ENCODE measurements around the gene USP48. TPM values are rescaled to one million over a fixed set of nuclear protein-coding genes. Genes with fewer than 3 reads are reported as not detected.

USP48 gene
- total and polyA plus RNA-seq, 10 of the 15 experiments (the other 5 are each of a cell fraction or from before 2014, with no cell fraction given): 21.2 to 115 (median 75.5) TPM

DNA sequence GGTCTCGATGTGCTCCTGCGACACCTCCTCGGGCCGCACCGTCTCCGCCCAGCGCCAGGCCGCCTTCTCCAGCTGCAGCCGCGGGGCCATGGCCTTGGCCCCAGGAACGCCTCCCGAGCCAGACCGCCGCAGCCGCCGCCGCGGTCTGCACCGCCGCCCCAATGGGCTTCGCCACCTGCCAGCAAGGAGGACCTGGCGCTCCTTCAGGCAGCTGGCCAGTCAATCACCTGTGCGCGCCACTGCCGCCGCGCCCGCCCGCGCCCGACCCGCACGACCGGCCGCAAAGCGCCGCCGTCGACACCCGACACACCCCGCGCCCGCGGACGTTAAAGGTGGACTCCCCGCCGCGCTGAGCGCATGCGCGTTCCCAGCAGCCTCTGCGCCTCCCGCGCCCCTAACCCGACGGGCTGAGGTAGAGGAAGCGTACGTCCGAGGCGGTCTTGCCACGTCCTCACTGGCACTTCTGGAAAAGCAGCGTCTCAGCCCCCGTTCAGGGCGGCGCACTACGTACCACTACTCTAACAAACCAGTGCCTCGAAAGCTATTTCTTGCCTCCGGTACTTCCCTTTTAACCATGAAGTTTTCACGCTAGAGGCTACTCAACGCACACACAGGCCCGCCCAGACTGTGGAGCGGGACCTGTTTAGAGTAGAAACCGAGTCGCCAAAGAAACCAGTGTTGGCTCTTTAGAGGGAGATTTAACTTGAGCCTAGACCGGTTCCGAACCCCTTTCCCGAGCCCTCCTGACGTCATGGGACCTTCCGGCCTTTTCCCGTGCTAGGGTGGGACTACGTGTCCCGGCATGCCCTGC is at the start of gene USP48 (continued):
- TF ChIP-seq, protein P1, sequence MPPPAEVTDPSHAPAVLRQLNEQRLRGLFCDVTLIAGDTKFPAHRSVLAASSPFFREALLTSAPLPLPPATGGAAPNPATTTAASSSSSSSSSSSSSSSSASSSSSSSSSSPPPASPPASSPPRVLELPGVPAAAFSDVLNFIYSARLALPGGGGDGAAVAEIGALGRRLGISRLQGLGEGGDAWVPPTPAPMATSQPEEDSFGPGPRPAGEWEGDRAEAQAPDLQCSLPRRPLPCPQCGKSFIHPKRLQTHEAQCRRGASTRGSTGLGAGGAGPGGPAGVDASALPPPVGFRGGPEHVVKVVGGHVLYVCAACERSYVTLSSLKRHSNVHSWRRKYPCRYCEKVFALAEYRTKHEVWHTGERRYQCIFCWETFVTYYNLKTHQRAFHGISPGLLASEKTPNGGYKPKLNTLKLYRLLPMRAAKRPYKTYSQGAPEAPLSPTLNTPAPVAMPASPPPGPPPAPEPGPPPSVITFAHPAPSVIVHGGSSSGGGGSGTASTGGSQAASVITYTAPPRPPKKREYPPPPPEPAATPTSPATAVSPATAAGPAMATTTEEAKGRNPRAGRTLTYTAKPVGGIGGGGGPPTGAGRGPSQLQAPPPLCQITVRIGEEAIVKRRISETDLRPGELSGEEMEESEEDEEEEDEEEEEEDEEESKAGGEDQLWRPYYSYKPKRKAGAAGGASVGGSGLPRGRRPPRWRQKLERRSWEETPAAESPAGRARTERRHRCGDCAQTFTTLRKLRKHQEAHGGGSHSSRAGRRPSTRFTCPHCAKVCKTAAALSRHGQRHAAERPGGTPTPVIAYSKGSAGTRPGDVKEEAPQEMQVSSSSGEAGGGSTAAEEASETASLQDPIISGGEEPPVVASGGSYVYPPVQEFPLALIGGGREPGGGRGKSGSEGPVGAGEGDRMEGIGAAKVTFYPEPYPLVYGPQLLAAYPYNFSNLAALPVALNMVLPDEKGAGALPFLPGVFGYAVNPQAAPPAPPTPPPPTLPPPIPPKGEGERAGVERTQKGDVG (CRISPR knock-in tag; IDR thresholded peaks at IDR 0.05): no peak; the same call in 1 of the 2 replicates
- TF ChIP-seq GATAD2B (conservative IDR thresholded peaks at IDR 0.05; ENCODE audit: low read depth) (peak; percentile 89; the same call in 1 of the 2 replicates), NBN (IDR thresholded peaks at IDR 0.05) (peak; percentile 97), NR2C1 (IDR thresholded peaks at IDR 0.05) (peak; percentile 29; the same call in 1 of the 2 replicates), RFX5 (IDR thresholded peaks at IDR 0.05; ENCODE audit: low read depth, low read length) (peak; percentile 42; the same call in 1 of the 2 replicates), CBFB (IDR thresholded peaks at IDR 0.05; ENCODE audit: low read depth) (peak; percentile 74), ESRRA (IDR thresholded peaks at IDR 0.05; ENCODE audit: low read length) (no peak), BCL11A (IDR thresholded peaks at IDR 0.05; ENCODE audit: low read depth, low read length) (no peak), EED (IDR thresholded peaks at IDR 0.05; ENCODE audit: low read depth) (no peak), CHD4 (IDR thresholded peaks at IDR 0.05) (no peak), SMARCA5 (IDR thresholded peaks at IDR 0.05) (0 out of 2 replicates have a peak, but pooled peaks have one; percentile 40), TCF7 (IDR thresholded peaks at IDR 0.05; ENCODE audit: borderline replicate concordance) (no peak)
- TF ChIP-seq, protein P2, sequence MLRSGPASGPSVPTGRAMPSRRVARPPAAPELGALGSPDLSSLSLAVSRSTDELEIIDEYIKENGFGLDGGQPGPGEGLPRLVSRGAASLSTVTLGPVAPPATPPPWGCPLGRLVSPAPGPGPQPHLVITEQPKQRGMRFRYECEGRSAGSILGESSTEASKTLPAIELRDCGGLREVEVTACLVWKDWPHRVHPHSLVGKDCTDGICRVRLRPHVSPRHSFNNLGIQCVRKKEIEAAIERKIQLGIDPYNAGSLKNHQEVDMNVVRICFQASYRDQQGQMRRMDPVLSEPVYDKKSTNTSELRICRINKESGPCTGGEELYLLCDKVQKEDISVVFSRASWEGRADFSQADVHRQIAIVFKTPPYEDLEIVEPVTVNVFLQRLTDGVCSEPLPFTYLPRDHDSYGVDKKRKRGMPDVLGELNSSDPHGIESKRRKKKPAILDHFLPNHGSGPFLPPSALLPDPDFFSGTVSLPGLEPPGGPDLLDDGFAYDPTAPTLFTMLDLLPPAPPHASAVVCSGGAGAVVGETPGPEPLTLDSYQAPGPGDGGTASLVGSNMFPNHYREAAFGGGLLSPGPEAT (IDR thresholded peaks at IDR 0.05; ENCODE audit: low read depth): peak; percentile 81
- TF ChIP-seq, protein P3, sequence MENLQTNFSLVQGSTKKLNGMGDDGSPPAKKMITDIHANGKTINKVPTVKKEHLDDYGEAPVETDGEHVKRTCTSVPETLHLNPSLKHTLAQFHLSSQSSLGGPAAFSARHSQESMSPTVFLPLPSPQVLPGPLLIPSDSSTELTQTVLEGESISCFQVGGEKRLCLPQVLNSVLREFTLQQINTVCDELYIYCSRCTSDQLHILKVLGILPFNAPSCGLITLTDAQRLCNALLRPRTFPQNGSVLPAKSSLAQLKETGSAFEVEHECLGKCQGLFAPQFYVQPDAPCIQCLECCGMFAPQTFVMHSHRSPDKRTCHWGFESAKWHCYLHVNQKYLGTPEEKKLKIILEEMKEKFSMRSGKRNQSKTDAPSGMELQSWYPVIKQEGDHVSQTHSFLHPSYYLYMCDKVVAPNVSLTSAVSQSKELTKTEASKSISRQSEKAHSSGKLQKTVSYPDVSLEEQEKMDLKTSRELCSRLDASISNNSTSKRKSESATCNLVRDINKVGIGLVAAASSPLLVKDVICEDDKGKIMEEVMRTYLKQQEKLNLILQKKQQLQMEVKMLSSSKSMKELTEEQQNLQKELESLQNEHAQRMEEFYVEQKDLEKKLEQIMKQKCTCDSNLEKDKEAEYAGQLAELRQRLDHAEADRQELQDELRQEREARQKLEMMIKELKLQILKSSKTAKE (IDR thresholded peaks at IDR 0.05; ENCODE audit: low read depth, poor library complexity, severe bottlenecking): peak; percentile 52
- TF ChIP-seq, protein P4, sequence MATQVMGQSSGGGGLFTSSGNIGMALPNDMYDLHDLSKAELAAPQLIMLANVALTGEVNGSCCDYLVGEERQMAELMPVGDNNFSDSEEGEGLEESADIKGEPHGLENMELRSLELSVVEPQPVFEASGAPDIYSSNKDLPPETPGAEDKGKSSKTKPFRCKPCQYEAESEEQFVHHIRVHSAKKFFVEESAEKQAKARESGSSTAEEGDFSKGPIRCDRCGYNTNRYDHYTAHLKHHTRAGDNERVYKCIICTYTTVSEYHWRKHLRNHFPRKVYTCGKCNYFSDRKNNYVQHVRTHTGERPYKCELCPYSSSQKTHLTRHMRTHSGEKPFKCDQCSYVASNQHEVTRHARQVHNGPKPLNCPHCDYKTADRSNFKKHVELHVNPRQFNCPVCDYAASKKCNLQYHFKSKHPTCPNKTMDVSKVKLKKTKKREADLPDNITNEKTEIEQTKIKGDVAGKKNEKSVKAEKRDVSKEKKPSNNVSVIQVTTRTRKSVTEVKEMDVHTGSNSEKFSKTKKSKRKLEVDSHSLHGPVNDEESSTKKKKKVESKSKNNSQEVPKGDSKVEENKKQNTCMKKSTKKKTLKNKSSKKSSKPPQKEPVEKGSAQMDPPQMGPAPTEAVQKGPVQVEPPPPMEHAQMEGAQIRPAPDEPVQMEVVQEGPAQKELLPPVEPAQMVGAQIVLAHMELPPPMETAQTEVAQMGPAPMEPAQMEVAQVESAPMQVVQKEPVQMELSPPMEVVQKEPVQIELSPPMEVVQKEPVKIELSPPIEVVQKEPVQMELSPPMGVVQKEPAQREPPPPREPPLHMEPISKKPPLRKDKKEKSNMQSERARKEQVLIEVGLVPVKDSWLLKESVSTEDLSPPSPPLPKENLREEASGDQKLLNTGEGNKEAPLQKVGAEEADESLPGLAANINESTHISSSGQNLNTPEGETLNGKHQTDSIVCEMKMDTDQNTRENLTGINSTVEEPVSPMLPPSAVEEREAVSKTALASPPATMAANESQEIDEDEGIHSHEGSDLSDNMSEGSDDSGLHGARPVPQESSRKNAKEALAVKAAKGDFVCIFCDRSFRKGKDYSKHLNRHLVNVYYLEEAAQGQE (IDR thresholded peaks at IDR 0.05; ENCODE audit: low read depth, low read length): peak; percentile 27; the same call in 1 of the 2 replicates
- TF ChIP-seq, protein P5, sequence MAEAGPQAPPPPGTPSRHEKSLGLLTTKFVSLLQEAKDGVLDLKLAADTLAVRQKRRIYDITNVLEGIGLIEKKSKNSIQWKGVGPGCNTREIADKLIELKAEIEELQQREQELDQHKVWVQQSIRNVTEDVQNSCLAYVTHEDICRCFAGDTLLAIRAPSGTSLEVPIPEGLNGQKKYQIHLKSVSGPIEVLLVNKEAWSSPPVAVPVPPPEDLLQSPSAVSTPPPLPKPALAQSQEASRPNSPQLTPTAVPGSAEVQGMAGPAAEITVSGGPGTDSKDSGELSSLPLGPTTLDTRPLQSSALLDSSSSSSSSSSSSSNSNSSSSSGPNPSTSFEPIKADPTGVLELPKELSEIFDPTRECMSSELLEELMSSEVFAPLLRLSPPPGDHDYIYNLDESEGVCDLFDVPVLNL (IDR thresholded peaks at IDR 0.05; ENCODE audit: low read depth, low read length): no peak
- TF ChIP-seq, protein P6, sequence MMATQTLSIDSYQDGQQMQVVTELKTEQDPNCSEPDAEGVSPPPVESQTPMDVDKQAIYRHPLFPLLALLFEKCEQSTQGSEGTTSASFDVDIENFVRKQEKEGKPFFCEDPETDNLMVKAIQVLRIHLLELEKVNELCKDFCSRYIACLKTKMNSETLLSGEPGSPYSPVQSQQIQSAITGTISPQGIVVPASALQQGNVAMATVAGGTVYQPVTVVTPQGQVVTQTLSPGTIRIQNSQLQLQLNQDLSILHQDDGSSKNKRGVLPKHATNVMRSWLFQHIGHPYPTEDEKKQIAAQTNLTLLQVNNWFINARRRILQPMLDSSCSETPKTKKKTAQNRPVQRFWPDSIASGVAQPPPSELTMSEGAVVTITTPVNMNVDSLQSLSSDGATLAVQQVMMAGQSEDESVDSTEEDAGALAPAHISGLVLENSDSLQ (IDR thresholded peaks at IDR 0.05): peak; percentile 88

All from GM12878 (cell line).